MM.1S (cell line): ENCODE data around the gene ZNF184.

ENCODE experiments used
- DNase-seq: peaks from one replicate; pipeline ENCODE4 v3.0.0-alpha.2; 2015
- H2AFZ ChIP-seq: fragments of 300-600 bp; sonication (generic); 2 replicates; pipeline ENCODE4 v1.6.0; 2016; ENCODE audit warnings: antibody characterized with exemption, low read length
- H3F3A ChIP-seq: fragments of 300-600 bp; sonication (generic); 2 replicates; pipeline ENCODE4 v1.6.1; 2016; ENCODE audit warnings: mild to moderate bottlenecking, antibody characterized with exemption, low read length, moderate library complexity, mixed read lengths; ENCODE audit not compliant: insufficient read depth
- H3K27ac ChIP-seq: fragments of 300-600 bp; sonication (generic); 2 replicates; pipeline ENCODE4 v1.5.1; 2016; ENCODE audit warnings: mild to moderate bottlenecking, low read length
- H3K27me3 ChIP-seq: fragments of 300-600 bp; sonication (generic); replicated peaks from 2 replicates; pipeline ENCODE4 v1.6.0; 2016; ENCODE audit warnings: low read length; ENCODE audit not compliant: insufficient read depth
- H3K36me3 ChIP-seq: fragments of 300-600 bp; sonication (generic); replicated peaks from 2 replicates; pipeline ENCODE4 v1.6.1; 2016; ENCODE audit warnings: mild to moderate bottlenecking, low read length, mixed read lengths; ENCODE audit not compliant: insufficient read depth
- H3K4me1 ChIP-seq: fragments of 300-600 bp; sonication (generic); 2 replicates; pipeline ENCODE4 v1.6.1; 2016; ENCODE audit warnings: low read length, mixed read lengths
- H3K4me2 ChIP-seq: fragments of 300-600 bp; sonication (generic); 2 replicates; pipeline ENCODE4 v1.6.0; 2016; ENCODE audit warnings: low read depth, low read length
- H3K4me3 ChIP-seq: fragments of 300-600 bp; sonication (generic); 2 replicates; pipeline ENCODE4 v1.5.1; 2016; ENCODE audit warnings: low read length, mixed read lengths
- H3K79me2 ChIP-seq: fragments of 300-600 bp; sonication (generic); 2 replicates; pipeline ENCODE4 v1.6.1; 2016; ENCODE audit warnings: mixed run types, low read length, mixed read lengths
- H3K9ac ChIP-seq: fragments of 300-600 bp; sonication (generic); 2 replicates; pipeline ENCODE4 v1.6.1; 2016; ENCODE audit warnings: low read length, mixed read lengths
- H3K9me2 ChIP-seq: fragments of 300-600 bp; sonication (generic); replicated peaks from 2 replicates; pipeline ENCODE4 v1.6.1; 2016; ENCODE audit warnings: mild to moderate bottlenecking, low read length, mixed read lengths; ENCODE audit not compliant: insufficient read depth
- H3K9me3 ChIP-seq: fragments of 300-600 bp; sonication (generic); replicated peaks from 2 replicates; pipeline ENCODE4 v1.6.1; 2016; ENCODE audit warnings: mild to moderate bottlenecking, low read length, mixed read lengths; ENCODE audit not compliant: insufficient read depth
- H4K20me1 ChIP-seq: fragments of 300-600 bp; sonication (generic); 2 replicates; pipeline ENCODE4 v1.6.1; 2016; ENCODE audit warnings: mild to moderate bottlenecking, low read length, moderate library complexity, mixed read lengths; ENCODE audit not compliant: insufficient read depth
- CTCF ChIP-seq: fragments of 300-600 bp; sonication (generic); IDR thresholded peaks from 2 replicates; pipeline ENCODE4 v1.5.1; 2016; ENCODE audit warnings: antibody characterized with exemption, low read length, mixed read lengths
- EZH2 ChIP-seq: fragments of 300-600 bp; sonication (generic); optimal IDR thresholded peaks from 2 replicates; pipeline ENCODE3; 2017; ENCODE audit warnings: low read depth, mild to moderate bottlenecking, antibody characterized with exemption, low read length, mixed read lengths
- EZH2phosphoT487 ChIP-seq: fragments of 300-600 bp; sonication (generic); IDR thresholded peaks from 2 replicates; pipeline ENCODE4 v1.6.1; 2018; ENCODE audit warnings: antibody characterized with exemption, low read length

Gene ZNF184

GRCh38 chr6:27474672-27475071, 1.8 kb upstream of the ZNF184 start:
- no peaks in the 10 kb centered on the region for H4K20me1 ChIP-seq

GRCh38 chr6:27474172-27474465, 1.2 kb upstream of the ZNF184 start:
- Histone ChIP-seq H3K4me1 (peaks cover 16% of the 10 kb centered on the region), H3K4me2 (no peak overlapping the region), H3K27me3 (no peaks in the 10 kb centered on the region), H3K9ac (no peak overlapping the region), H3K9me3 (no peaks in the 10 kb centered on the region), H3K79me2 (peaks cover 20% of the 10 kb centered on the region), H3K36me3 (0 out of 2 replicates have a peak, but pooled peaks cover under 1% of the 10 kb centered on the region), H3K4me3 (no peak overlapping the region), H2AFZ (no peak overlapping the region), H3K27ac (no peak overlapping the region), H3F3A (peaks cover 27% of the 10 kb centered on the region), H3K9me2 (no peaks in the 10 kb centered on the region), H4K20me1 (no peaks in the 10 kb centered on the region)
- TF ChIP-seq EZH2 (no peak), CTCF (no peak), EZH2phosphoT487 (no peak)
- DNase-seq, result no peak

More at GRCh38 chr6:27474672-27475071, 1.8 kb upstream of the ZNF184 start:
- Histone ChIP-seq H3K36me3 (no peaks in the 10 kb centered on the region), H3K9me2 (no peaks in the 10 kb centered on the region), H2AFZ (no peak overlapping the region), H3F3A (peaks cover 30% of the 10 kb centered on the region), H3K79me2 (peaks cover 20% of the 10 kb centered on the region), H3K27me3 (no peaks in the 10 kb centered on the region), H3K9ac (no peak overlapping the region), H3K4me2 (no peak overlapping the region), H3K4me3 (no peak overlapping the region), H3K4me1 (peaks cover 16% of the 10 kb centered on the region), H3K27ac (no peak overlapping the region), H3K9me3 (no peaks in the 10 kb centered on the region)
- DNase-seq, result no peak
- TF ChIP-seq EZH2 (no peak), EZH2phosphoT487 (no peak), CTCF (no peak)

- H3K79me2 ChIP-seq, result peaks cover 38% of the 10 kb centered on the region
- peak; percentile 68 for DNase-seq
- peaks cover 11% of the 10 kb centered on the region for H3K4me1 ChIP-seq
- H3K4me2 ChIP-seq, result peak overlapping the region; percentile 70
- TF ChIP-seq EZH2 (no peak), EZH2phosphoT487 (no peak), CTCF (no peak)
- peak overlapping the region; percentile 69 for H3K4me3 ChIP-seq
- H3K9me2 ChIP-seq, result no peaks in the 10 kb centered on the region
- peak overlapping the region; percentile 94 for H3K27ac ChIP-seq
- no peaks in the 10 kb centered on the region for H3K27me3 ChIP-seq
- no peaks in the 10 kb centered on the region for H3K9me3 ChIP-seq
- peaks cover 10% of the 10 kb centered on the region; the same call in 1 of the 2 replicates for H3K36me3 ChIP-seq
- peak overlapping the region; percentile 54 for H2AFZ ChIP-seq
- H3K9ac ChIP-seq, result peak overlapping the region; percentile 90
- peaks cover 11% of the 10 kb centered on the region for H3F3A ChIP-seq
- H4K20me1 ChIP-seq, result no peaks in the 10 kb centered on the region
Observed at GRCh38 chr6:27472182-27472616, 706 bp downstream of the ZNF184 start.
